ENCODE measurements around the gene GJA9. TPM values are rescaled to one million over a fixed set of nuclear protein-coding genes. Genes with fewer than 3 reads are reported as not detected.

Gene GJA9
- total RNA-seq: not detected in 2 replicates

DNA sequence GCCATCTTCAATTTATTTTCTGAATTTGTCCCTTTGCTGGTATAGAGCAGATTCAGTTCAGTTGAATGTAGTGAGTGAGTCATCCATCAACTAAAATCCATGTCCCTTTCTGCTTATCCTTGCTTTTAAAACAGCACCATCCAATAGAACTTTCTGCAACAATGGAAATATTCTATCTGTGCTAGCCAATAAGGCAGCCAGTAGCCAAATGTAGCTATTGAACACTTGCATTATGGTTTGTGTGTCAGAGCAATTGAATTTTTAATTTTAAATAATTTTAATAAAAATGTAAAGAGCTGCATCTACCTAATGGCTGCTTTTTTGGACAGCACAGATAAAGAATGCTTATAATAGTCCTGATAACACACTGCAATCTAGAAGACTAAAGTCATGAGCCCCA is at the start of gene GJA9:
Gene GJA9 (minus strand): TSS at position 101 of the 400 bp plus-strand sequence. CDS start 5,489 bp downstream, outside the sequence.
- no peak for DNase-seq (ENCODE audit: low read depth)
- no peak for TF ChIP-seq CTCF (IDR thresholded peaks at IDR 0.05; ENCODE audit: insufficient read depth, low read depth, low read length)
- no peak within 1 kb of the TSS for H3K4me3 ChIP-seq (ENCODE audit: low read depth, low read length)

GRCh38 chr1:38929476-38929875 is 48.1 kb upstream of the GJA9 start:
- no peak for DNase-seq (ENCODE audit: low read depth)
- no peak overlapping the region for H3K4me3 ChIP-seq (ENCODE audit: low read depth, low read length)
- TF ChIP-seq CTCF (IDR thresholded peaks at IDR 0.05; ENCODE audit: insufficient read depth, low read depth, low read length): no peak

DNA sequence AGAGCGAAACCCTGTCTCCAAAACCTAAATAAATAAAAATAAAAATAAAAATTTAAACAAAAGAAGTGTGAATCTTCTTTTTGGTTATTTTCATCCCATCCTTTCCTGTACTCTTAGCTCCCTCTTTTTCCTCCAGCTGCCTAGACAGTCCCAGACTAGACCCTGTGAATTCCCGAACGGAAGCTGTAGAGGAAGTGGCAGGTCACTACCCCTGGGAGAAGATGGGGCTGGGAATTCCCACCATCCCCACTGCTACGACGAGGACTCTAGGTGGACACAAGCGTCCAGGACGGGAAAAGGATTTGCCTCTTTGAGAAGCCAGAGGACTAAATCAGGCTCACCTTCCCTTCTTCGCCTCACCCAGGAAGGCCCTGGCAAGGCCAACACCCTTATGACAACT is 47.7 kb upstream of the GJA9 start:
- TF ChIP-seq CTCF (IDR thresholded peaks at IDR 0.05; ENCODE audit: insufficient read depth, low read depth, low read length): no peak
- DNase-seq (ENCODE audit: low read depth): no peak
- H3K4me3 ChIP-seq (ENCODE audit: low read depth, low read length): no peak overlapping the region

DNA sequence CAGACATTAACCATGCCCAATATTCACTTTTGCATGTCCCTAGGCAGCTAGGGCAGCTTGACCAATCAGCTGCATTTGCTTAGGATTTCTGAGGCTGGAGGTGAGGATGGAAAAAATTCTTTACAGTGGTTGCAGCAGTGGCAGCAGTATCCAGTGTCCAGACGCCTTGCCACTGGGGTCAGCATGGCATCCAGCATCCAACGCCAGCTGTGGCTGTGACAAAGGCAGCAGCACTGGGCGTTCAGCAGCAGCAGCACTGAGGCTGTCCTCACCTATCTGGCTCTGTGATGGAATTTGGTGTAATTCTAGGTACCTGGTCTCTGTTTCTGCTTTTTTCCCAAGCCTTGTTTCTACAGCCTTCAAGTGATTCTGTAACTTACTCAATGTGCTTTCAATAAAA is 44.7 kb upstream of the GJA9 start:
- no peak for DNase-seq (ENCODE audit: low read depth)
- no peak overlapping the region for H3K4me3 ChIP-seq (ENCODE audit: low read depth, low read length)
- no peak for TF ChIP-seq CTCF (IDR thresholded peaks at IDR 0.05; ENCODE audit: insufficient read depth, low read depth, low read length)

DNA sequence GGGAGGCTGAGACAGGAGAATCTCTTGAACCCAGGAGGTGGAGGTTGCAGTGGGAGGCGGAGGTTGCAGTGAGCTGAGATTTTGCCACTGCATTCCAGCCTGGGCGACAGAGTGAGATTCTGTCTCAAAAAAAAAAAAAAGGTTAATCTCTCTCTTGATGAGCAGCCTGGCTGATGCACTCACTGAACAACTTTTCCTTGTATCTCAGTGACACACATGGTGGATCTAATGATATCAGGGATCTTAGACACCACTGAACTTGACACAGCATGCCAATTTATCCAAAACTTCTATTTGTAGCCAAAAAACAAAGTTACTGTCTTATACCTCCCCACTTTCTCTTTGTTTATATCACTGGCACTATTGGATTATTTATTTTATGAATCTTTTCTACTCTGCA is 44.0 kb upstream of the GJA9 start:
- no peak for TF ChIP-seq CTCF (IDR thresholded peaks at IDR 0.05; ENCODE audit: insufficient read depth, low read depth, low read length)
- no peak for DNase-seq (ENCODE audit: low read depth)
- no peak overlapping the region for H3K4me3 ChIP-seq (ENCODE audit: low read depth, low read length)

DNA sequence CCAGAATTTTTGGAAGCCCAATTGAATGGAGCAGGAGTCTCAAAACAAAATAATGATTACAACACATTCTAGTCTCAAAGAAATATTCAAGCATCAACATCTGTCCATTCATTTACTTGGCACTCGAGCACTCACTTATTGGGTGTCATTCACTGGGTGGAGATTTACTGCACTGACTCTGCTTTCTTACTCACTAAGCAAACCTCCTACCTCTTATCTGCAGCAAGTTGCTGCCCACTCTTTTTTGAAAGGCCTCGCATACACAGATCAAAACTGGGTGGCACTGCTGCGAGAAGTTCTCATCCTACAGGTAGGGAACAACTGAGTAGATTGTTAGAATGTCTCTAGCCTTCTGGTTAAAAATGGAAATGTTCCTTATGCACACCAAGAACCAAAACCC is 42.2 kb upstream of the GJA9 start:
- DNase-seq (ENCODE audit: low read depth): no peak
- H3K4me3 ChIP-seq (ENCODE audit: low read depth, low read length): no peak overlapping the region
- no peak for TF ChIP-seq CTCF (IDR thresholded peaks at IDR 0.05; ENCODE audit: insufficient read depth, low read depth, low read length)

GRCh38 chr1:38919130-38919529 is 37.7 kb upstream of the GJA9 start:
- no peak overlapping the region for H3K4me3 ChIP-seq (ENCODE audit: low read depth, low read length)
- TF ChIP-seq CTCF (IDR thresholded peaks at IDR 0.05; ENCODE audit: insufficient read depth, low read depth, low read length): no peak
- no peak for DNase-seq (ENCODE audit: low read depth)

All from fibroblast of villous mesenchyme (primary cell).